GM18909 (cell line): Measurements from ENCODE around the gene IGFN1.

ENCODE experiments used
- ATAC-seq: cut with Tn5 transposase; IDR thresholded peaks from one replicate; pipeline ENCODE4 v1.9.1; 2021; ENCODE audit warnings: mild to moderate bottlenecking; ENCODE audit not compliant: unreplicated experiment, poor library complexity

IGFN1 gene

GRCh38 chr1:201260648-201261311 is 70.2 kb downstream of the IGFN1 start:
- ATAC-seq, result no peak

GRCh38 chr1:201261771-201262547 is 71.3 kb downstream of the IGFN1 start:
- ATAC-seq, result no peak

GRCh38 chr1:201262963-201263608 is 72.5 kb downstream of the IGFN1 start:
- no peak for ATAC-seq

GRCh38 chr1:201264072-201264471 is 73.4 kb downstream of the IGFN1 start:
- no peak for ATAC-seq

GRCh38 chr1:201264554-201264953 is 73.9 kb downstream of the IGFN1 start:
- ATAC-seq, result no peak

GRCh38 chr1:201265756-201266155 is 75.1 kb downstream of the IGFN1 start:
- no peak for ATAC-seq

GRCh38 chr1:201266276-201266675 is 75.7 kb downstream of the IGFN1 start:
- ATAC-seq, result no peak

- ATAC-seq, result no peak
Observed at GRCh38 chr1:201266774-201267173, 76.2 kb downstream of the IGFN1 start.

- no peak for ATAC-seq
Observed at GRCh38 chr1:201267481-201268229, 77.0 kb downstream of the IGFN1 start.

- no peak for ATAC-seq
Observed at GRCh38 chr1:201268604-201269151, 78.1 kb downstream of the IGFN1 start.

- ATAC-seq, result no peak
Observed at GRCh38 chr1:201269281-201269680, 78.7 kb downstream of the IGFN1 start.

GRCh38 chr1:201269900-201270410 is 79.3 kb downstream of the IGFN1 start:
- no peak for ATAC-seq

GRCh38 chr1:201270616-201271390 is 80.2 kb downstream of the IGFN1 start:
- no peak for ATAC-seq

GRCh38 chr1:201272799-201273198 is 82.2 kb downstream of the IGFN1 start:
- ATAC-seq, result no peak

- ATAC-seq, result no peak
Observed at GRCh38 chr1:201274616-201275252, 84.1 kb downstream of the IGFN1 start.

- no peak for ATAC-seq
Observed at GRCh38 chr1:201275253-201275666, 84.6 kb downstream of the IGFN1 start.

- ATAC-seq, result no peak
Observed at GRCh38 chr1:201276891-201277290, 86.3 kb downstream of the IGFN1 start.

GRCh38 chr1:201277441-201277840 is 86.8 kb downstream of the IGFN1 start:
- ATAC-seq, result no peak
